ENCODE measurements around the gene JMJD1C.

DNA sequence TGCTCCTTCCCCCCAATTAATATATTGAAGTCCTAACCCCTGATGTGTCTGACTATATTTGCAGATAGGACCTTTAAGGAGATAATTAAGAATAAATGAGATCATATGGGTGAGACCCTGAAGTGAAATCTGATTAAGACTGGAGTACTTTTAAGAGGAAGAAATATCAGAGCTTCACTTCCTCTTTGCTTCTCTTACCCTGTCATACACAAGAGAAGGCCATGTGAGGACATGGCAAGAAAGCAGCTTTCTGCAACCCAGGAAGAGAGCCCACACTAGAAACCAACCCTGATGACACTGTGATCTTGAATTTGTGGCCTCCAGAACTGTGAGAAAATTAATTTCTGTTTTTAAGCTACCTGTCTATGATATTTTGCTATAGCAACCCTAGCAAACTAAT lies 44.2 kb downstream of the JMJD1C start:
- TF ChIP-seq POLR2A (IDR thresholded peaks at IDR 0.05; ENCODE audit: low read depth, low read length): no peak
- no peak for TF ChIP-seq POLR2AphosphoS5 (IDR thresholded peaks at IDR 0.05; ENCODE audit: low read depth, low read length)
- no peak for TF ChIP-seq TAF1 (IDR thresholded peaks at IDR 0.05; ENCODE audit: borderline replicate concordance, low read depth, low read length)
